ENCODE results near the gene MYOM1.
"Not testable (repeated sequence)": the region's sequence is repeated elsewhere in the genome, so short reads cannot be mapped to it uniquely, and the experiment has no call there.

The MYOM1 gene

GRCh38 chr18:3248658-3249359 lies 29.0 kb upstream of the MYOM1 start:
- DNase-seq, result no peak

GRCh38 chr18:3248062-3248657 lies 28.4 kb upstream of the MYOM1 start:
- peak; percentile 11 for DNase-seq

- peak; percentile 84 for DNase-seq
Observed at GRCh38 chr18:3247240-3248061, 27.7 kb upstream of the MYOM1 start, which contains the start of gene MYL12A. MYL12A (plus strand) TSS chr18:3247801; CDS start chr18:3253248, 5,447 bp downstream.

- DNase-seq, result no peak
Observed at GRCh38 chr18:3246635-3247239, 27.0 kb upstream of the MYOM1 start.

- DNase-seq, result peak; percentile 53
Observed at GRCh38 chr18:3245853-3246634, 26.3 kb upstream of the MYOM1 start.

- no peak for DNase-seq
Observed at GRCh38 chr18:3245185-3245564, 25.4 kb upstream of the MYOM1 start.

- no peak for DNase-seq
Observed at GRCh38 chr18:3238742-3239141, 19.0 kb upstream of the MYOM1 start.

- no peak for DNase-seq
Observed at GRCh38 chr18:3236470-3236869, 16.7 kb upstream of the MYOM1 start.

GRCh38 chr18:3235846-3236245 lies 16.1 kb upstream of the MYOM1 start:
- no peak for DNase-seq

GRCh38 chr18:3234457-3234856 lies 14.7 kb upstream of the MYOM1 start:
- DNase-seq, result no peak

GRCh38 chr18:3233433-3234168 lies 13.8 kb upstream of the MYOM1 start:
- no peak for DNase-seq

- no peak for DNase-seq
Observed at GRCh38 chr18:3233004-3233403, 13.2 kb upstream of the MYOM1 start.

- DNase-seq, result no peak
Observed at GRCh38 chr18:3230401-3231334, 10.9 kb upstream of the MYOM1 start.

- no peak for DNase-seq
Observed at GRCh38 chr18:3226048-3226447, 6.3 kb upstream of the MYOM1 start.

GRCh38 chr18:3225588-3225987 lies 5.8 kb upstream of the MYOM1 start:
- DNase-seq, result no peak

GRCh38 chr18:3224223-3224622 lies 4.5 kb upstream of the MYOM1 start:
- no peak for DNase-seq

GRCh38 chr18:3223356-3223755 lies 3.6 kb upstream of the MYOM1 start:
- DNase-seq, result no peak

GRCh38 chr18:3221496-3221895 lies 1.7 kb upstream of the MYOM1 start:
- no peak for DNase-seq

GRCh38 chr18:3220868-3221267 lies 1.1 kb upstream of the MYOM1 start:
- not testable (repeated sequence) for DNase-seq

- DNase-seq, result no peak
Observed at GRCh38 chr18:3219241-3219630, 532 bp downstream of the MYOM1 start.

- no peak for DNase-seq
Observed at GRCh38 chr18:3218819-3219218, 949 bp downstream of the MYOM1 start.
